HG02623 (cell line): ENCODE measurements around the gene TECPR1.

ENCODE experiments used
- ATAC-seq: cut with Tn5 transposase; IDR thresholded peaks from one replicate; pipeline ENCODE4 v1.9.1; 2021; ENCODE audit warnings: moderate library complexity; ENCODE audit not compliant: unreplicated experiment

The TECPR1 gene

DNA sequence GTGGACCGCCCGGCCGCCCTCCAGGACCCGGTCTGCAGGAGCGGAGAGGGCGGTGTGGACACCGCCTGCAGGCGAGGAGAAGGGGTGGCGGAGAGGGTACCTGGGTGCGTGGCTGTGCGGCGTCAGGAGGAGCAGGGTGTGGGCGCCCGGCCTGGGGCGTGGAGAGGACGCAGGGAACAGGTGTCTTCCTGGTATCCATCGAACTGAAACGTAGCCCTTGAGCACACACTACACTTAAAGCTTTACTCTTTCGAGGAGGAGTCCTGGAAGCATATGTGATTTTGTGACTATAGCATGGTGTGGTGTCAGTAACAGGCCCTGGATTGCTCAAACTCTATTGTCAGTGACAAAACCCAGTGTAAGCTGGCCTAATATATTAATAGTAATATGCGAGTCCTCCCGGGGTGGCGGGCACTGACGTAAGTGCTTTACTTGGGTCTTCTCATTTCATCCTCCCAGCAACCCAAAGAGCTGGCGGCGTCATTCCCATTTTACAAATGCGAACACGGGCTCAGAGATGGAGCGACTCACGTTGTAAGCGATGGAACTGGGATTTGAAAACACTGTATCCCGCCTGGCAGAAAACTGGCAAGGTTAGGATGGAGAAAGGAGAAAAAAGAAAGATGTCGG lies 508 bp upstream of the TECPR1 start:
- peak; percentile 26 for ATAC-seq

DNA sequence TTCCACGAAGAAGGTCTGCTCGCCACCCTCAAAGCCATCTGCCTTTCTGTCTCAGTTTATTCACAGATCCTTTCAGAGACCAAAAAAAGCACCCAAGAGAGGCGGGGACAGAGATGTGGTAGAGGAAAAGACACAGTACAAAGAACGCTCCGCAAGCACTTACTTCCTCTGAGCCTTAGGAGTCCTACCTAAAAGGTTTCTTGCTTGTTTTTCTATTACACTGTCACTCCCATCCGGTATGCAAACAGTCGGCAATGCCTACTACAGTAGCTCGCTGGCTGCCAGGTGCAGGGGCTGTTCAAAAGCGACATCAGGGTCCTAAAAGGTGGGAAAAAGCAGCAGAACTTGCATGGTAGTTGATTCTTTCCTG lies 816 bp downstream of the TECPR1 start:
- ATAC-seq, result peak; percentile 27

DNA sequence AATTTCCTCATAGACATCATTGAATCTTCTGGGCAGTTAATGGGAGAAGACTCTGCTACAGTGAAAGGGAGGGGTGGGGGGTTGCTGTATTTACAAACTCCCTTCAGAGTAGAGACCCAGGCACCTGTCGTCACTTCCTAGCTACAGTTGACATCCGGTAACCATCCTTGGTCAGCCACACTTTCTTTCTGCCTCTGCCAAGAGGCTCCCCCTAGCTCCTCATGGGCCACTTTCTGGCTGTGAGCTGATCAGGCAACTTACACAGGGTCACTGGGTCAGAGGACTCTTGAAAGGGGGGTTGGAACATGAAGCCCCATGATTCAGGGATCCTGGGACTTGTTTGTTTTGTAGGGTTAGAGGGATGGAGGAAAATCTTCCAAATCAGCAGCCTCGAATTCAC lies 1.2 kb downstream of the TECPR1 start:
- ATAC-seq, result no peak

DNA sequence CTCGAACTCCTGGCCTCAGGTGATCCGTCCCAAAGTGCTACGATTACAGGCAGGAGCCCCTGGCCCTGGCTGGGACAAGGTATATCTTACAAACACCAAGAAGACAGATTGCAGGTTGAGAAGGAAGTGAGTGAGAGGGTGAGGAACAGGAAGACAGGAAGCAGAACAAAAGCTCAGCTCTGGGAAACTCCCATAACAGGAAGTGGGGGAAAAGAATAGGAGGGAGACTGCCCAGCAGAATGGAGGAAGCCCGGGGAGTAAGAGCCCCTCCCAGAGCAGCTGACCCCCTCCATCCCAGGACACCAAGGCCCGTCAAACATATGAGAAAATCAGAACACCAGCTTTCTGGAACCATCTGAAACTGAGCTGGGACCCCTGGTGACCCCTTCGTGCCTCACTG lies 2.9 kb downstream of the TECPR1 start:
- no peak for ATAC-seq

GRCh38 chr7:98248156-98248555 lies 3.9 kb downstream of the TECPR1 start:
- ATAC-seq, result no peak

GRCh38 chr7:98244871-98245270 lies 7.2 kb downstream of the TECPR1 start:
- no peak for ATAC-seq

- no peak for ATAC-seq
These were observed 9.1 kb downstream of the TECPR1 start for GRCh38 chr7:98242934-98243333.

GRCh38 chr7:98242342-98242741 lies 9.7 kb downstream of the TECPR1 start:
- ATAC-seq, result no peak

GRCh38 chr7:98241674-98242241 lies 10.3 kb downstream of the TECPR1 start:
- ATAC-seq, result no peak

- no peak for ATAC-seq
These were observed 10.9 kb downstream of the TECPR1 start for GRCh38 chr7:98240961-98241673.

DNA sequence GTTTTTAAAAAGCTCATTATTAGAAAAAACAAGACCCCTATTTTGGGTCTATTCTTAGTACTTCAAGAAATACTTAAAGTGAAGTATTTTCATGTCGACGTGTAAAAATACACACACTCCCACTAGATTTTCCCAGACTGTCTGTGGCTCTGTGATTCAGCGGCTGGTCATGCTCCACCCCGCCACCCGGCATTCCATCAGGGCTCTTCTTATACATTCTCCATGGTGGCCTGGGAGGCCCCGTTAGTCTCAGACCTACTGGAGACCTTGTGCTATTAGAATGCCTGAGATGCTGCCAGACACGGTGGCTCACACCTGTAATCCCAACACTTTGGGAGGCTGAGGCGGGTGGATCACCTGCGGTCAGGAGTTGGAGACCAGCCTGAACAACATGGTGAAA lies 13.1 kb downstream of the TECPR1 start:
- no peak for ATAC-seq

GRCh38 chr7:98238076-98238475 lies 14.0 kb downstream of the TECPR1 start:
- no peak for ATAC-seq

DNA sequence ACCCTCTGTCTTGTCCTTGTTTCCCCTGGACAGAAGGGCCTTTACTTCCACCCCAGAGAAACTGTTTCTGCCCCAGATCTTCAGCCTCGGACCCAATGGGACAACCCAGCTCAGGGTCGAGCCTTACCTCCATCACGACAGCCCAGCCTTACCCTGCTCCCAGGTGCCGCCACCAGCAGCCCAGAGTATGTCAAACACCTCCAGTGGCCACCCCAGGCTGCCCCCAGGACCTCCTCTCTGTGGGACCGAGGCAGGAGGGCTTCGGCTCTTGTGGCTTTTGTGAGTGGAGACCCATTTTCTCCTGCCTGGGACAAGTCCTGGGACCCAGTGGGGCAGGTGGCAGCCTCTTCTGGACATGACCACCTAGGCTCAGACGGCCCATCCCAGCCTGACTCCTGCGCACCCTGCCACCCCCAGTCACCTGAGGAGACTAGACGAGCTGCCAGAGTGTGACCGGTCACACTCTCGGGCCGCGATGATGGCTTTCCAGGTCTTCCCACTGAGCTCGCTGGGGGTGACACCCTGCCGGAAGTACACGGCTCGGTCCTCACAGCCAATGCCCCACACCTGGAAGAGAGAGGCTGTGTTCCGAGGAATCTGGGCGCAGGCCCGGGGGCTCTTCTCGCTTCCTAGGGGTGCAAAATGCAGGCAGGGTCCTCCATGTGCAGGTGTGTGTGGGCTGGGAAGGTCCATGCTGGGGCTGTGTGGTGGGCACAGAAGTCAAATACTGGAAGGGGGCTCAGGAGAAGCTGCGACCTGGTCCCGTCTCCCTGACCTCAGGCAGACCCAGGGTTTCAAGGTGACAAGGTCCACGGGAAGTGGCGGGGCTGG lies 15.5 kb downstream of the TECPR1 start:
- ATAC-seq, result no peak

- no peak for ATAC-seq
These were observed 16.1 kb downstream of the TECPR1 start for GRCh38 chr7:98235901-98236300.

DNA sequence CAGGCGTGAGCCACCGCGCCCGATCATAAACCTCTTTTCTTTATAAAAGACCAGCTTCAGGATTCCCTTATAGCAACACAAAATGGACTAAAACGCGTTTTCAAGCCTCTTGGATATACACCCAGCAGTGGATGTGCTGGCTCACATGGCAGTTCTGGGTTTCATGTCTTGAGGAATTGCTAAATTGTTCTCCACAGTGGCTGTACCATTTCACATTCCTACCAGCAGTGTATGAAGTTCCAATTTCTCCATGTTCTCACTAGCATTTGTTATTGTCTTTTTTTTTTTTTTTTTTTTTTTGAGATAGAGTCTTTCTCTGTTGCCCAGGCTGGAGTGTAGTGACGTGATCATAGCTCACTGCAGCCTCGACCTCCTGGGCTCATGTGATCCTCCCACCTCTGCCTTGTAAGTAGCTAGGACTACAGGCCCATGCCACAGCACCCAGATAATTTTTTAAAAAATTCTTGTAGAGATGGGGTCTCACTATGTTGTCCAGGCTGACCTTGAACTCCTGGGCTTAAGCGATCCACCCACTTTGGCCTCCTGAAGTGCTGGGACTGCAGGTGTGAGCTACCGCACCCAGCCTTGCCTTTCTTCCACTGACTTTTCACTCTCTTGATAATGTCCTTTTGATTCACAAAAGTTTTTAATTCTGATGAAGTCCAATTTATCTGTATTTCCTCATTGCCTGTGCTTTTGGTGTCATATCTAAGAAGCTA lies 17.4 kb downstream of the TECPR1 start:
- no peak for ATAC-seq

GRCh38 chr7:98233219-98234070 lies 18.6 kb downstream of the TECPR1 start:
- no peak for ATAC-seq

DNA sequence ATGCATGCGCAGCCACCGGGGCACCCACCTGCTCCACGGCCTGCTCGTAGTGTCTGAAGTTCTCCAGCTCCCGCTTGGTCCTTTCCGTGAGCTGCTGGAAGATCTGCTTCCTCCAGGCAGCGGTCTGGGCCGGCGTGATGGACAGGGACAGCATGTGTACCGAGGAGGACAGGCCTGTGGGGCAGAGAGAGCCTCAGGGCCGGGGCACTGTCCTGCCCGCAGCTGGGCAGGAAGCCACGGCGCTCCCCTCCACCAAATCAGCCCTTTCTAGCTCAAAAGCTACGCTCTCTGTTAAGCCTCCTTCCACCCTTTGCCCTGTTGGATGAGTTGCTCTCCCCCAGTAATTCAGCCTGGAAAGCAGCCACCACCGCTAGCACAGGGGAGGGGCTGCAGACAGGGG lies 19.2 kb downstream of the TECPR1 start:
- no peak for ATAC-seq

DNA sequence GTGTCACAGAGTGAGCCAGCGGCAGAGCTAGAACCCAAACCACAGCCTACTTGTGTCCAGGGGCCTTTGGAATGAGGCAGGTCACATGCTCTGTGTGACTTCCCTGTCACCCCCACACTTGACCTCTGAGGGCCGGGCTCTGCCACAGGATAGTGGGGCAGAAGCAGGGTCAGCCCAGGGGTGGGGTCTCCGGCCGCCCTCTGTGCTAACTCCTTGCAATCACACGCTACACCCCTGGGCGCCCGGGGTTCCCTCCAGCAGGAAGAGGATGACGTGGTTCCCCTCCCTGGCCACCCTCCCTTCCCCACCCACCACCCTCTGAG lies 19.8 kb downstream of the TECPR1 start:
- ATAC-seq, result no peak

DNA sequence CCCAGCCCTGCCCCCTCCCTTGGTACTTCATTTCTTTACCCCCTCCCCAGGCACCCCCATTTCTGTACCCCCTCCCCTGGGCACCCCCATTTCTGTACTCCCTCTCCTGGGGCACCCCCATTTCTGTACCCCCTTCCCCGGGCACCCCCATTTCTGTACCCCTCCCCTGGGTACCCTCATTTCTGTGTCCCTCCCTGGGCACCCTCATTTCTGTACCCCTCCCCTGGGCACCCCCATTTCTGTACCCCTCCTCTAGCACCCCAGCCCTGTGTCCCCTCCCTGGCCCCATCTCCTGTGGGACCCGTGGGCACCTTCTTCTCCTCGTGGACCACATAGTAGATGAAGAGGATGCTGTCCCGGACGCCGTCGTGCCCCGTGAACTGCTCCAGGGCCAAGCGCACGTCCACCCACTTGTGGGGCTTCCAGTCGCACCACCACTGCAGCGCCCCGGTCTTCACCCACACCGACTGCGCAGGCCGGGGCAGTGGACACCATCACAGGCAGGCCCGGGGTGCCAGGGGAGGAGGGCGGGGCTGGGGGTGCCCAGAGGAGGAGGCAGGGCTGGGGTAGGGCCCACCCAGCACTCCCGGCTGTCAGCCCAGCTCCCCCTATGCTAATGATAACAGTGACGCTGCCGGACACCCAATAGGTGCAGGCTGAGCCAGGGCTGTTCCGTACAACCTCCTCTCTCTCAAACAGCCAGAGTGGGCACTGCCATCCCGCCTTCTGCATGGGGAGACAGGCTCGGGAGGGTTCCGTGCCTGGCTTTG lies 20.4 kb downstream of the TECPR1 start:
- no peak for ATAC-seq
